ENCODE measurements around the gene GPR153. TPM values are rescaled to one million over a fixed set of nuclear protein-coding genes. Genes with fewer than 3 reads are reported as not detected.

Gene GPR153
- total RNA-seq, 2 experiments from 2014 or later: 0.34 to 0.41 TPM

- peaks cover 9% of the 10 kb centered on the region for H3K4me1 Mint-ChIP-seq (ENCODE audit: low read depth)
- CTCF ChIA-PET: interaction anchor here (0.9 to 4.5 kb wide), 31 partner anchors 10 to 251 kb away, joined by 3 to 83 read pairs (median 7); partner anchors contain the start of genes ACOT7, GPR153, ICMT and RNF207
- no peaks in the 10 kb centered on the region for H3K36me3 Mint-ChIP-seq (ENCODE audit: low read depth)
- no peak overlapping the region for H3K27ac Mint-ChIP-seq
- no peak overlapping the region for H3K4me3 Mint-ChIP-seq
- POLR2A ChIA-PET: interaction anchor here (1.1 kb wide), 1 partner anchor 218 kb away, joined by 3 read pairs; the partner anchor contains the start of gene TNFRSF25
- no peak for TF ChIP-seq CTCF (IDR thresholded peaks at IDR 0.05)
- no peaks in the 10 kb centered on the region for H3K9me3 Mint-ChIP-seq
- no peak for DNase-seq
- no peak for ATAC-seq
- peaks cover 58% of the 10 kb centered on the region for H3K27me3 Mint-ChIP-seq
- intact Hi-C loops (cut with micrococcal nuclease): loop anchor here (2.0 to 5.0 kb wide), 3 partner anchors 40 to 157 kb away; partner anchors contain the start of gene RNF207
Measured at GRCh38 chr1:6247651-6248050, 13.2 kb downstream of the GPR153 start.

GRCh38 chr1:6246497-6247467, 14.1 kb downstream of the GPR153 start:
- peaks cover 55% of the 10 kb centered on the region for H3K27me3 Mint-ChIP-seq
- intact Hi-C loops (cut with micrococcal nuclease): loop anchor here (5.0 kb wide), 2 partner anchors 39 to 96 kb away; partner anchors contain the start of gene RNF207
- no peaks in the 10 kb centered on the region for H3K36me3 Mint-ChIP-seq (ENCODE audit: low read depth)
- ChIA-PET POLR2A (interaction anchor here (1.0 to 1.3 kb wide), 5 partner anchors 10 to 219 kb away, joined by 3 to 4 read pairs (median 3); partner anchors contain the start of gene TNFRSF25), CTCF (interaction anchor here (0.7 to 4.5 kb wide), 48 partner anchors 10 to 251 kb away, joined by 3 to 83 read pairs (median 5); partner anchors contain the start of genes ACOT7, GPR153, ICMT and RNF207)
- peaks cover 9% of the 10 kb centered on the region for H3K4me1 Mint-ChIP-seq (ENCODE audit: low read depth)
- no peaks in the 10 kb centered on the region for H3K9me3 Mint-ChIP-seq
- ATAC-seq (peak; percentile 73), DNase-seq (peak; percentile 86)
- TF ChIP-seq CTCF (IDR thresholded peaks at IDR 0.05): peak; percentile 97
- no peak overlapping the region for H3K27ac Mint-ChIP-seq
- no peak overlapping the region for H3K4me3 Mint-ChIP-seq

- intact Hi-C loops (cut with micrococcal nuclease): loop anchor here (5.0 kb wide), 2 partner anchors 39 to 96 kb away; partner anchors contain the start of gene RNF207
- H3K27me3 Mint-ChIP-seq: peaks cover 59% of the 10 kb centered on the region
- DNase-seq (peak; percentile 77), ATAC-seq (no peak)
- no peaks in the 10 kb centered on the region for H3K36me3 Mint-ChIP-seq (ENCODE audit: low read depth)
- no peak overlapping the region for H3K4me3 Mint-ChIP-seq
- no peak for TF ChIP-seq CTCF (IDR thresholded peaks at IDR 0.05)
- POLR2A ChIA-PET: interaction anchor here (0.6 to 1.3 kb wide), 5 partner anchors 9 to 214 kb away, joined by 3 to 4 read pairs (median 3); no protein-coding TSS in a partner anchor
- peaks cover 13% of the 10 kb centered on the region for H3K4me1 Mint-ChIP-seq (ENCODE audit: low read depth)
- CTCF ChIA-PET: interaction anchor here (0.7 to 4.5 kb wide), 38 partner anchors 9 to 252 kb away, joined by 3 to 83 read pairs (median 5); partner anchors contain the start of genes ACOT7, GPR153, ICMT and RNF207
- no peak overlapping the region for H3K27ac Mint-ChIP-seq
- H3K9me3 Mint-ChIP-seq: no peaks in the 10 kb centered on the region
Measured at GRCh38 chr1:6245869-6246496, 14.9 kb downstream of the GPR153 start.

- TF ChIP-seq CTCF (IDR thresholded peaks at IDR 0.05): peak; percentile 69
- Mint-ChIP-seq H3K36me3 (ENCODE audit: low read depth) (no peaks in the 10 kb centered on the region), H3K4me3 (no peak overlapping the region), H3K27ac (no peak overlapping the region), H3K9me3 (no peaks in the 10 kb centered on the region), H3K4me1 (ENCODE audit: low read depth) (peaks cover 13% of the 10 kb centered on the region), H3K27me3 (peaks cover 57% of the 10 kb centered on the region)
- DNase-seq (peak; percentile 85), ATAC-seq (peak; percentile 81)
- CTCF ChIA-PET: interaction anchor here (0.5 to 4.5 kb wide), 27 partner anchors 12 to 309 kb away, joined by 3 to 83 read pairs (median 5); partner anchors contain the start of genes GPR153, NOL9 and RNF207
- POLR2A ChIA-PET: interaction anchor here (0.6 to 1.2 kb wide), 3 partner anchors 9 to 55 kb away, joined by 3 to 4 read pairs (median 3); no protein-coding TSS in a partner anchor
- intact Hi-C loops (cut with micrococcal nuclease): loop anchor here (5.0 kb wide), 2 partner anchors 38 to 97 kb away; partner anchors contain the start of gene RNF207
Measured at GRCh38 chr1:6245086-6245868, 15.6 kb downstream of the GPR153 start.

Data from activated CD8-positive, alpha-beta T cell treated with anti-CD3 and anti-CD28 coated beads for 36 hours (primary cell).